PC-3 (cell line): ENCODE results near the gene IFNAR1.

Experiments
- EZH2 ChIP-seq: fragments of 300-600 bp; sonication (generic); IDR thresholded peaks from one replicate; pipeline ENCODE4 v1.6.1; 2017; ENCODE audit warnings: antibody characterized with exemption, mild to moderate bottlenecking, low read length; ENCODE audit not compliant: unreplicated experiment
- EZH2phosphoT487 ChIP-seq: fragments of 300-600 bp; sonication (generic); IDR thresholded peaks from 2 replicates; pipeline ENCODE4 v1.6.1; 2018; ENCODE audit warnings: mild to moderate bottlenecking, antibody characterized with exemption, low read length, borderline replicate concordance

GRCh38 chr21:33339918-33340317 is 15.1 kb downstream of the IFNAR1 start:
- TF ChIP-seq EZH2phosphoT487 (no peak), EZH2 (no peak)
